Spleen (tissue), 11 donors: ENCODE measurements around the gene MAB21L3. TPM values are rescaled to one million over a fixed set of nuclear protein-coding genes. Genes with fewer than 3 reads are reported as not detected.

Experiments used
- DNase-seq: peaks from one replicate; pipeline ENCODE4 v3.0.0-alpha.2; 2020
- H3K27ac ChIP-seq, 8 donors: fragments of 200-600 bp; sonication (generic) in 7 of 8; 1 replicate in 4 of 8; 2 replicates in 4 of 8; pipeline versions ENCODE4 v1.5.0 to v1.8.0; 2016 to 2021; ENCODE audit warnings: inconsistent platforms in 4 of 8, mild to moderate bottlenecking in 4 of 8, moderate library complexity in 1 of 8
- H3K27me3 ChIP-seq, 7 donors: fragments of 200-600 bp; sonication (generic) in 6 of 7; replicated peaks in 1 of 7; 1 replicate in 4 of 7; 2 replicates in 3 of 7; pipeline versions ENCODE4 v1.5.0 to v1.8.0; 2016 to 2021; ENCODE audit warnings: inconsistent platforms in 3 of 7, mild to moderate bottlenecking in 1 of 7
- H3K36me3 ChIP-seq, 6 donors: fragments of 200-600 bp; sonication (generic) in 5 of 6; 1 replicate in 4 of 6; 2 replicates in 2 of 6; pipeline versions ENCODE4 v1.5.0 to v1.8.0; 2016 to 2021; ENCODE audit warnings: inconsistent platforms in 2 of 6
- H3K4me1 ChIP-seq, 6 donors: fragments of 200-600 bp; sonication (generic) in 5 of 6; 1 replicate in 3 of 6; 2 replicates in 3 of 6; pipeline versions ENCODE4 v1.5.0 to v1.8.0; 2016 to 2021; ENCODE audit warnings: inconsistent platforms in 3 of 6
- H3K4me3 ChIP-seq, 8 donors: fragments of 200-600 bp; sonication (generic) in 7 of 8; 1 replicate in 4 of 8; 2 replicates in 4 of 8; pipeline versions ENCODE4 v1.5.0 to v1.8.0; 2016 to 2021; ENCODE audit warnings: inconsistent platforms in 4 of 8, mild to moderate bottlenecking in 4 of 8, moderate library complexity in 2 of 8
- H3K9me3 ChIP-seq, 8 donors: fragments of 200-600 bp; sonication (generic) in 7 of 8; 1 replicate in 4 of 8; 2 replicates in 4 of 8; pipeline versions ENCODE4 v1.5.0 to v1.8.0; 2016 to 2021; ENCODE audit warnings: inconsistent platforms in 4 of 8
- POLR2A ChIP-seq, 3 donors: fragments of 450-650 bp; IDR thresholded peaks; one replicate each; pipeline ENCODE4 v1.5.1; 2017; ENCODE audit warnings: antibody characterized with exemption in 3 of 3, mild to moderate bottlenecking in 1 of 3
- POLR2AphosphoS5 ChIP-seq, 3 donors: sonication (generic); formaldehyde crosslinking; IDR thresholded peaks; one replicate each; pipeline ENCODE4 v1.5.1; 2017; ENCODE audit warnings: antibody characterized with exemption in 3 of 3
- WGBS, 5 donors: extraction: QIAGEN DNeasy Blood & Tissue Kit in 3 of 5; methylation state at CpG; one replicate each; pipeline versions ENCODE4 v1.1.5 to v1.1.7; 2013 to 2018; 5-methylcytosine and 5-hydroxymethylcytosine counted together
- intact Hi-C: fragments of 100-400 bp; cut with DNase I; formaldehyde crosslinking; loops from one replicate; pipeline ENCODE4 v1.15.0; 2023; ENCODE audit warnings: low total_unique reads
- polyA plus RNA-seq, 3 donors: library from polyadenylated mRNA; stranded (reverse); fragments of 200-250 nt; gene quantifications; one replicate each; pipeline ENCODE4 v1.2.1, GENCODE V29; 2013
- total RNA-seq, 7 donors: library from RNA; depleted of rRNA in 3 of 7; stranded (reverse); fragments of >200 nt in 3 of 7; fragmentation: NEBNext Ultra II Directional in 4 of 7; extraction: Animal tissue kit (Norgen Biotek cat#: 25700) in 4 of 7; gene quantifications; one replicate each; pipeline versions ENCODE4 v1.1.0 to v1.2.1, GENCODE V29; 2016 to 2021
- TF ChIP-seq, protein P1 (sequence below), 11 experiments: fragments of 200-600 bp in 7 of 11; fragments of 450-650 bp in 4 of 11; sonication (generic) in 4 of 11; IDR thresholded peaks in 8 of 11; conservative IDR thresholded peaks in 3 of 11; 1 replicate in 7 of 11; 2 replicates in 4 of 11; pipeline versions ENCODE4 v1.4.0 to v1.8.0; 2016 to 2021; ENCODE audit warnings: antibody characterized with exemption in 11 of 11, inconsistent platforms in 4 of 11, mild to moderate bottlenecking in 1 of 11
- donor health status: healthy with polysubstance abuse.
- donor health status: DM: no; HTN: no; CAD: no; lungs with moderate emphysema.
- donor health status: DM: no; HTN: no; CAD: no.
- donor health status: Bipolar disorder and iron deficiency.
- donor health status: healthy.
- donor health status: DM: no; HTN: no; CAD: no.
- donor health status: DM: yes; HTN: yes; CAD: no.

MAB21L3 gene
- total and polyA plus RNA-seq, 10 donors: 0.07 to 2.0 (median 0.89) TPM; not detected in 2

DNA sequence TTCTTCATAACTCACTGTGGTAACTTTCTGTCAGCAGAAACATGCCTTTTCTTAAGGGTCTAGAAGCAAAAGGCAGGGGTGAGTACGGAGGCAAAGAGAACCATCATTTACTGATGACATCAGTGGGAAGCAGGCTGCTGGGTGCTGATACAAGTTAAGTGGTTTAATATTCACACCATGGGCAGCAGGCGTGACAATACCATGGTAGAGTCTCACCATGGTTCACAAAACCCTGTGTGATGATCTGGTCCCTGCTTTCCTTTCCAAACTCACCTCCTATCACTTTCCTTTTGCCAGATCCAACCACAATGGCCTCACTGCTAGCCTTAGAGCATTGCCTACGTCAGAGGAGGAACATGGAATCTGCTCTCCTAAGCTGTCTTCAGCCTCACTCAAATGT, 8.7 kb downstream of the MAB21L3 start:
- TF ChIP-seq, protein P1, sequence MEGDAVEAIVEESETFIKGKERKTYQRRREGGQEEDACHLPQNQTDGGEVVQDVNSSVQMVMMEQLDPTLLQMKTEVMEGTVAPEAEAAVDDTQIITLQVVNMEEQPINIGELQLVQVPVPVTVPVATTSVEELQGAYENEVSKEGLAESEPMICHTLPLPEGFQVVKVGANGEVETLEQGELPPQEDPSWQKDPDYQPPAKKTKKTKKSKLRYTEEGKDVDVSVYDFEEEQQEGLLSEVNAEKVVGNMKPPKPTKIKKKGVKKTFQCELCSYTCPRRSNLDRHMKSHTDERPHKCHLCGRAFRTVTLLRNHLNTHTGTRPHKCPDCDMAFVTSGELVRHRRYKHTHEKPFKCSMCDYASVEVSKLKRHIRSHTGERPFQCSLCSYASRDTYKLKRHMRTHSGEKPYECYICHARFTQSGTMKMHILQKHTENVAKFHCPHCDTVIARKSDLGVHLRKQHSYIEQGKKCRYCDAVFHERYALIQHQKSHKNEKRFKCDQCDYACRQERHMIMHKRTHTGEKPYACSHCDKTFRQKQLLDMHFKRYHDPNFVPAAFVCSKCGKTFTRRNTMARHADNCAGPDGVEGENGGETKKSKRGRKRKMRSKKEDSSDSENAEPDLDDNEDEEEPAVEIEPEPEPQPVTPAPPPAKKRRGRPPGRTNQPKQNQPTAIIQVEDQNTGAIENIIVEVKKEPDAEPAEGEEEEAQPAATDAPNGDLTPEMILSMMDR (IDR thresholded peaks at IDR 0.05 in 8 of 11, conservative IDR thresholded peaks at IDR 0.05 in 3 of 11): no peak
- no peak for TF ChIP-seq POLR2A (IDR thresholded peaks at IDR 0.05)
- no peak for TF ChIP-seq POLR2AphosphoS5 (IDR thresholded peaks at IDR 0.05)
- intact Hi-C loops: no loop called here
- 74 to 82% (median 77%) methylated on average over 3 of the region's 3 CpGs for WGBS, 5 donors
- Histone ChIP-seq H3K27ac (no peak overlapping the region), H3K4me3 (no peak overlapping the region), H3K9me3 (no peaks in the 10 kb centered on the region), H3K4me1 (no peaks in the 10 kb centered on the region), H3K36me3 (no peaks in the 10 kb centered on the region), H3K27me3 (peaks cover 0 to 11% (median 0%) of the 10 kb centered on the region in 7 donors)
- DNase-seq: no peak

DNA sequence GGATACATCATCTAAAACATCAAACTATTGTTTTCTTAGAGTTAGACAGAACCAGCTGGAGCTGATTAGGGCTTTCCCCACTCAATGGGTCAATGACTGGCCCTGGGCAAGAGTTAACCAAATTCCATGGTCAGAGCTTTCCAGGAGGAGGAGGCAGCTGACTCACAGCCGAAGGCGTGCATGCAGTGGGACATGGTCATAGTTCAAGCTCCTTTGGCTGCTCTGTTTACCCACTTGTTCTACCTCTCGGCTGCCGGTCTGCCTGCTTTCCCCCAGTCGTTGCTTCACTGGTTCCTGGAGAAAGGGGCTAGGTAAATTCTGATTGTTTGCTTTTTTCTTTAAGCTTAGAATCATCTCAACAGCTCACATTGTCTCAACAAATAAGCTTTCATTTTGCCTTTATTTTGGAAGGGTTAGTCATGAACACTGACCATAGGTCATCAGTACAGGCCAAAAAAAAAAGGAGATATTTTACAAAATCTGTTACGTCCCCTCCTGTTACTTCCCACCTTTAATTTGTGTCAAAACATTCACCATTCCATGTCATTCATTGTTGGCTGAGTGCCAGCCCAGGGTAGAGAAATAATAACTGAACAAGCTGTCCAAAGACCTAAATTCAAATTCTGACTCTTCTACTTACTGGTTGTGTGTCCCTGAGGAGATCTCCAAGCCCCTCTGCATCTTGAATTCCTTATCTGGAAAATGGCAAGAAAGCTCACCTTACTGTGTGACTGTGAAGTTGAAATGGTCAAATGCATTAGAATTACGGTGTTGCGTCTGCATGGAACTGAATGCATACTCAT, 12.0 kb downstream of the MAB21L3 start:
- TF ChIP-seq, protein P1 (IDR thresholded peaks at IDR 0.05 in 8 of 11, conservative IDR thresholded peaks at IDR 0.05 in 3 of 11): no peak
- TF ChIP-seq POLR2AphosphoS5 (IDR thresholded peaks at IDR 0.05) (no peak), POLR2A (IDR thresholded peaks at IDR 0.05) (no peak)
- DNase-seq: no peak
- WGBS, 5 donors: 73 to 94% (median 88%) methylated on average over 8 of the region's 8 CpGs
- Histone ChIP-seq H3K4me3 (no peak overlapping the region), H3K27ac (no peak overlapping the region), H3K4me1 (no peaks in the 10 kb centered on the region), H3K36me3 (no peaks in the 10 kb centered on the region), H3K9me3 (no peaks in the 10 kb centered on the region), H3K27me3 (peaks cover 0 to 11% (median 0%) of the 10 kb centered on the region in 7 donors)
- intact Hi-C loops: no loop called here

DNA sequence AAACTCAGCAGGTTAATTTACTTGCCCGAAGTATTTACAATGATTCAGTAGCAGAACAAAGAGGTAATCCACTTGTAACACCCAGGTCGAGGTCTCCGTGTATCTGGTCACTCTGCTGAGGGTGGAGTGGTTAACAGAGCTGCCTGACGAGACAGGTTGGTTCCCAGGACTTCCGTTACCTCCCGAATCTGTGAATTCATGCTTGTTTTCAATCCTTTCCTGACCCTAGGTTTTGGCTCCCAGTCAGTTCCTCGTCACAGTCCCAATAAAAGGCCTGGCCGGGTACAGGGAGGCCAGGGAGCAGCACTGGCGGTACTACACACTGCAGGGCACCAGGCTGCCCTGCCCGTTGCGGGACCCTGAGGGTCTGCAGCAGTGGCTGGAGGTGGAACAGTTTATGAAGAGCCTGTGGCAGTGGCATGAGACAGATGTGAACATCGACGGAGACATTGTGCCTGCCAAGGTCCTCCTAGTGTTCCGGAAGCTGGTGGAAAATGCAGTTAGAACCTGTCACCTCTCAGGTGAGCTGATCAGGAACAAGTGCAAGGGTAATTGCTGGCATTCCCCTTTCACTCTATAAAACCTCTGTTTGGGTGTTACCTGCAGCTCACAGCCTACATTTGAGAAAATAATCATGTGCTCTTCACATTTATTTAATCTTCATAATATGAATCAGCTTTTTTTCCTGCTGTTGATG, 12.8 kb downstream of the MAB21L3 start:
- WGBS, 5 donors: 77 to 90% (median 86%) methylated on average over 14 of the region's 14 CpGs
- DNase-seq: no peak

More for the DNA sequence above, 12.8 kb downstream of the MAB21L3 start:
- H3K4me3 ChIP-seq: no peak overlapping the region
- no peaks in the 10 kb centered on the region for H3K4me1 ChIP-seq
- TF ChIP-seq POLR2AphosphoS5 (IDR thresholded peaks at IDR 0.05) (no peak), POLR2A (IDR thresholded peaks at IDR 0.05) (no peak)
- TF ChIP-seq, protein P1 (IDR thresholded peaks at IDR 0.05 in 8 of 11, conservative IDR thresholded peaks at IDR 0.05 in 3 of 11): no peak
- H3K9me3 ChIP-seq: no peaks in the 10 kb centered on the region
- intact Hi-C loops: no loop called here
- H3K36me3 ChIP-seq: no peaks in the 10 kb centered on the region
- H3K27ac ChIP-seq: no peak overlapping the region
- H3K27me3 ChIP-seq: peaks cover 0 to 7% (median 0%) of the 10 kb centered on the region in 7 donors
